ENCODE data around the gene RNASE2.
"Not testable (repeated sequence)": the region's sequence is repeated elsewhere in the genome, so short reads cannot be mapped to it uniquely, and the experiment has no call there.

Gene RNASE2

GRCh38 chr14:20956376-20956976 lies 1.2 kb downstream of the RNASE2 start:
- no peak for DNase-seq (ENCODE audit: low read depth)
- no peak for TF ChIP-seq CTCF (conservative IDR thresholded peaks at IDR 0.05; ENCODE audit: low read length)
- no peak overlapping the region for H3K4me3 ChIP-seq (ENCODE audit: low read length)

GRCh38 chr14:20958946-20959345 lies 3.7 kb downstream of the RNASE2 start:
- not testable (repeated sequence) for H3K4me3 ChIP-seq (ENCODE audit: low read length); DNase-seq (ENCODE audit: low read depth)

GRCh38 chr14:20969336-20969735 lies 14.0 kb downstream of the RNASE2 start:
- no peak for DNase-seq (ENCODE audit: low read depth)

DNA sequence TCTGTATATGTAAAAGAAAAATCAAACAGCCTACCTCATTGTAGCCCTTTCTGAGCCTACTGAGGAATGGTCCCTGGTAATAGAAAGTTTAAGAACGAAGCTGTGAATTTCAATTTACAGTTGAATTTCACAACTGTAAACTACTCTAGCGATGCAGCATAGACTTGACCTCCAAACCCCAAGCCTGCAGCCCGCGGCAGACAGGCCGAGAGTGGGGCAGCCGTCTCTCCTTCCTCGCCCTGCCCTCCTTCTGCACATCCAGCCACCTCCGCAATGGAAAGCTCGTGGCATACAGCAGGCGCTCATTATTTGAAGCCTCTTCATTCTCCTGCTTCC lies 15.3 kb downstream of the RNASE2 start:
- peak overlapping the region; percentile 82 for H3K4me3 ChIP-seq (ENCODE audit: low read length)
- no peak for DNase-seq (ENCODE audit: low read depth)
- TF ChIP-seq CTCF (conservative IDR thresholded peaks at IDR 0.05; ENCODE audit: low read length) = no peak

More at GRCh38 chr14:20969336-20969735, 14.0 kb downstream of the RNASE2 start:
- H3K4me3 ChIP-seq (ENCODE audit: low read length) = no peak overlapping the region
- TF ChIP-seq CTCF (conservative IDR thresholded peaks at IDR 0.05; ENCODE audit: low read length) = no peak

DNA sequence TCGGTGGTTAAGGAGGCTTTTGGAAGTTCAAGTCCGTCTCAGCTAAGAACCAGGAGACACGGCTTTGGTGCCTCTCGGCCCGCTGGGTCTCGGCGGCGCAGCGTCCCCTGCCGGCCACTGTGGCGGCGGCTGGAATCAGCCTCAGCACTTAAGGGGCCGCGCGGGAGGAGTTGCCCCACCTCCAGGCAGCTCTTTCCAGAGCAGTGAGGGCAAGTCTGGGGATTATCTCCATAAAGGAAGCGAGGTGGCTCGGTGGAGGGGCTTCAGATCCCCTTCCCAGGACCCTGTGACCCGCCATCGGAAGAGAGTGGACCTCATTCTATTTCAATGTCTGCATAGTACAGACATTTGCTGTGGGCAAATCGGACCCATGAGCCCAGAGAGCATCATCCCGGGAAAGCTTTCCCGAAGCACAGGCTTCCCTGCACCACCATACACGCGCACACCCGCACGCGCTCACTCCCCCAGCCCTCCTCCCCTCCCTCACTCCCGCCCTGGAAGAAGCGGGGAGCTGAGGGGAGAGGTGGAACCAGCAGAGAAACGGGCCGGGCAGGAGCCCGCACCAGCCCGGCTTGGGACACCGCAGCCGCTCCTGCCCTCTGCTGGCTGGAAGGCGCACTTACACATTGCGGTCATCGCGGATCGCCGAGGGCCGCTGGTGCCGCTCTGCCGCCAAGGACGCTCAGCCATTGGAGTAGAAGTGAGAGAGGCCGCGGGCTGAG lies 15.9 kb downstream of the RNASE2 start:
- H3K4me3 ChIP-seq (ENCODE audit: low read length) = peak overlapping the region; percentile 82
- DNase-seq (ENCODE audit: low read depth) = peak; percentile 79
- peak; percentile 84 for TF ChIP-seq CTCF (conservative IDR thresholded peaks at IDR 0.05; ENCODE audit: low read length)

- DNase-seq (ENCODE audit: low read depth) = no peak
- peak overlapping the region; percentile 82 for H3K4me3 ChIP-seq (ENCODE audit: low read length)
Measured at GRCh38 chr14:20971705-20972021, 16.4 kb downstream of the RNASE2 start.

DNA sequence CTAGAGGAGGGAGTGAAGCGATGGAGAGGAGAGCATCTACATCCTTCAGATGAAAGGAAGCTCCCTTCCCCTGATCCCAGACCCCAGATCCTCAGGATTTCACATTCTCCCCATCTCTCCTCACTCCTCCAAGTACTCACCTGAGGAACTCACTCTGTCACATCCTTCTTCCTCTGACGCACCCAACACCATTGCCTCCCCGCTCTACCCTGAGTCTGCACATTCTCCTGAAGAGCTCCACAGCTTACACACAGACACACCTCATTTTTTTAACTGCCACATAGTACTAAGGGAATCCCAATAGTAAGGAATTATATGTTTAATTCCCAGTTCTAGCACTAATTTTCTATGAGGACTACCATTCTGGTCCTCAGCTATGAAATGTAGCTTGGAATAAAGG lies 18.2 kb downstream of the RNASE2 start:
- no peak for TF ChIP-seq CTCF (conservative IDR thresholded peaks at IDR 0.05; ENCODE audit: low read length)
- no peak overlapping the region for H3K4me3 ChIP-seq (ENCODE audit: low read length)
- no peak for DNase-seq (ENCODE audit: low read depth)

More at GRCh38 chr14:20971705-20972021, 16.4 kb downstream of the RNASE2 start:
- no peak for TF ChIP-seq CTCF (conservative IDR thresholded peaks at IDR 0.05; ENCODE audit: low read length)

Data from AG10803 (cell line).